AG04450 (cell line): ENCODE results near the gene ALDH3A2. TPM values are rescaled to one million over a fixed set of nuclear protein-coding genes. Genes with fewer than 3 reads are reported as not detected.

ENCODE experiments used
- CTCF ChIA-PET: fragments of 300-600, 350-600 bp; formaldehyde crosslinking; extraction: SDS; loops from one replicate; lab custom pipeline; 2022; ENCODE audit warnings: antibody characterized with exemption, inconsistent platforms; lab: Charles Lee
- POLR2A ChIA-PET: fragments of 350-600 bp; formaldehyde crosslinking; extraction: SDS; loops from one replicate; lab custom pipeline; 2021; ENCODE audit warnings: antibody characterized with exemption, inconsistent platforms; lab: Yijun Ruan, JAX
- DNase-seq: peaks from one replicate; pipeline ENCODE4 v3.0.0-alpha.2; 2011; ENCODE audit warnings: low read depth, low spot score
- H3K27ac ChIP-seq: one replicate; pipeline ENCODE4 v1.5.1; 2012; ENCODE audit warnings: low read depth, low read length, control low read depth
- H3K27me3 ChIP-seq: one replicate; pipeline ENCODE4 v1.6.0; 2012; ENCODE audit warnings: low read length; ENCODE audit not compliant: control insufficient read depth, insufficient read depth
- H3K4me3 ChIP-seq: 2 replicates; pipeline ENCODE4 v1.5.1; 2011; ENCODE audit warnings: mild to moderate bottlenecking, low read depth, low read length, control low read depth
- H3K9me3 ChIP-seq: 2 replicates; pipeline ENCODE4 v1.5.1; 2012; ENCODE audit warnings: low read length; ENCODE audit not compliant: control insufficient read depth, insufficient read depth
- CTCF ChIP-seq: IDR thresholded peaks from 2 replicates; pipeline ENCODE4 v1.5.1; 2011; ENCODE audit warnings: low read depth, low read length, control low read depth, inconsistent platforms
- polyA plus RNA-seq: library from polyadenylated mRNA; depleted of rRNA; stranded (reverse); fragments of >200 nt; gene quantifications from 2 replicates; pipeline ENCODE4 v1.2.3, GENCODE V29; 2011

Gene ALDH3A2
- polyA plus RNA-seq, 1 experiment: 13.4 TPM

GRCh38 chr17:19629449-19629848, 19.1 kb upstream of the ALDH3A2 start:
- H3K27me3 ChIP-seq: peaks cover 15% of the 10 kb centered on the region
- H3K4me3 ChIP-seq: no peak overlapping the region
- no peak for TF ChIP-seq CTCF
- no peak for DNase-seq
- CTCF ChIA-PET: no interaction called here
- H3K27ac ChIP-seq: no peak overlapping the region
- H3K9me3 ChIP-seq: no peaks in the 10 kb centered on the region
- POLR2A ChIA-PET: no interaction called here

- no peak for TF ChIP-seq CTCF
- Histone ChIP-seq H3K27ac (no peak overlapping the region), H3K4me3 (no peak overlapping the region), H3K9me3 (no peaks in the 10 kb centered on the region), H3K27me3 (peaks cover 11% of the 10 kb centered on the region)
- DNase-seq: no peak
- ChIA-PET POLR2A (no interaction called here), CTCF (no interaction called here)
Observed at GRCh38 chr17:19630035-19630434, 18.5 kb upstream of the ALDH3A2 start.

- ChIA-PET POLR2A (no interaction called here), CTCF (no interaction called here)
- no peak for TF ChIP-seq CTCF
- H3K4me3 ChIP-seq: no peak overlapping the region
- H3K9me3 ChIP-seq: no peaks in the 10 kb centered on the region
- H3K27ac ChIP-seq: no peak overlapping the region
- H3K27me3 ChIP-seq: peaks cover 8% of the 10 kb centered on the region
- DNase-seq: no peak
Observed at GRCh38 chr17:19630661-19631060, 17.9 kb upstream of the ALDH3A2 start.

GRCh38 chr17:19631905-19632304, 16.6 kb upstream of the ALDH3A2 start:
- no peaks in the 10 kb centered on the region for H3K9me3 ChIP-seq
- POLR2A ChIA-PET: no interaction called here
- CTCF ChIA-PET: no interaction called here
- no peak for DNase-seq
- no peak overlapping the region for H3K27ac ChIP-seq
- no peak overlapping the region for H3K4me3 ChIP-seq
- H3K27me3 ChIP-seq: peaks cover 8% of the 10 kb centered on the region
- TF ChIP-seq CTCF: no peak

- no peak for DNase-seq
- Histone ChIP-seq H3K27me3 (peaks cover 28% of the 10 kb centered on the region), H3K4me3 (no peak overlapping the region), H3K9me3 (no peaks in the 10 kb centered on the region), H3K27ac (no peak overlapping the region)
- ChIA-PET POLR2A (no interaction called here), CTCF (no interaction called here)
- no peak for TF ChIP-seq CTCF
Observed at GRCh38 chr17:19641687-19642372, 6.7 kb upstream of the ALDH3A2 start.
